CD4-positive, alpha-beta memory T cell (primary cell): ENCODE measurements around the gene GPR107. TPM values are rescaled to one million over a fixed set of nuclear protein-coding genes. Genes with fewer than 3 reads are reported as not detected.

Experiments used
- CTCF ChIA-PET: fragments of 350-600 bp; sonication (Branson Sonifier 250); formaldehyde crosslinking; loops from one replicate; lab custom pipeline; 2021; ENCODE audit warnings: inconsistent platforms; ENCODE audit not compliant: partially characterized antibody; lab: Charles Lee
- POLR2A ChIA-PET: fragments of 350-600 bp; sonication (Branson Sonifier 250); formaldehyde crosslinking; loops from one replicate; lab custom pipeline; 2021; ENCODE audit not compliant: partially characterized antibody; lab: Charles Lee
- DNase-seq, 5 donors: peaks; one replicate each; pipeline versions ENCODE4 v3.0.0 to v3.0.0-alpha.2; 2020 to 2022; ENCODE audit warnings: mixed read lengths in 1 of 5
- H3K27ac ChIP-seq: one replicate; pipeline ENCODE4 v1.7.0; 2013; ENCODE audit warnings: low read depth, low read length
- H3K27me3 ChIP-seq: 2 replicates; pipeline ENCODE4 v1.7.0; 2013; ENCODE audit warnings: mild to moderate bottlenecking, low read length, moderate library complexity; ENCODE audit not compliant: insufficient read depth
- H3K36me3 ChIP-seq: 2 replicates; pipeline ENCODE4 v1.7.0; 2013; ENCODE audit warnings: mild to moderate bottlenecking, low read length, moderate library complexity; ENCODE audit not compliant: insufficient read depth
- H3K4me1 ChIP-seq: 2 replicates; pipeline ENCODE4 v1.7.0; 2013; ENCODE audit warnings: mild to moderate bottlenecking, low read length, moderate library complexity; ENCODE audit not compliant: insufficient read depth
- H3K4me3 ChIP-seq, 2 donors: one replicate each; pipeline ENCODE4 v1.7.0; 2013; ENCODE audit warnings: low read length in 2 of 2, mild to moderate bottlenecking in 1 of 2
- H3K9me3 ChIP-seq, 2 donors: one replicate each; pipeline ENCODE4 v1.7.0; 2013; ENCODE audit warnings: low read length in 2 of 2, control low read depth in 1 of 2; ENCODE audit not compliant: control insufficient read depth in 1 of 2
- H3K27ac Mint-ChIP-seq, 7 donors: one replicate each; pipeline ENCODE4 v1.8.0; 2020 to 2021; ENCODE audit warnings: mixed read lengths in 7 of 7, mild to moderate bottlenecking in 6 of 7, inconsistent platforms in 3 of 7, moderate library complexity in 3 of 7
- H3K27me3 Mint-ChIP-seq, 2 donors: one replicate each; pipeline ENCODE4 v1.8.0; 2020 to 2021; ENCODE audit warnings: mixed read lengths in 2 of 2
- H3K36me3 Mint-ChIP-seq, 2 donors: one replicate each; pipeline ENCODE4 v1.8.0; 2020 to 2021; ENCODE audit warnings: mixed read lengths in 2 of 2, inconsistent platforms in 1 of 2, mild to moderate bottlenecking in 1 of 2
- H3K4me1 Mint-ChIP-seq, 4 donors: one replicate each; pipeline ENCODE4 v1.8.0; 2020 to 2021; ENCODE audit warnings: mixed read lengths in 4 of 4, mild to moderate bottlenecking in 1 of 4
- H3K4me3 Mint-ChIP-seq, 8 donors: one replicate each; pipeline ENCODE4 v1.8.0; 2020 to 2021; ENCODE audit warnings: mixed read lengths in 8 of 8, mild to moderate bottlenecking in 7 of 8, moderate library complexity in 6 of 8, inconsistent platforms in 3 of 8
- H3K9me3 Mint-ChIP-seq, 8 donors: one replicate each; pipeline ENCODE4 v1.8.0; 2020 to 2021; ENCODE audit warnings: mixed read lengths in 8 of 8, mild to moderate bottlenecking in 5 of 8, inconsistent platforms in 3 of 8, moderate library complexity in 1 of 8
- intact Hi-C: fragments of 100-400 bp; cut with micrococcal nuclease; formaldehyde crosslinking; loops from one replicate; pipeline ENCODE4 v1.15.1; 2023
- polyA plus RNA-seq, 2 donors: library from polyadenylated mRNA; unstranded; fragments of 300-500 nt; fragmentation: Illumina TruSeq; gene quantifications; one replicate each; pipeline ENCODE4 v1.2.3, GENCODE V29; 2021
- total RNA-seq, 2 experiments: library from RNA; stranded (reverse); gene quantifications; one replicate each; pipeline ENCODE4 v1.2.3, GENCODE V29; 2021

GPR107 gene
- total and polyA plus RNA-seq, 4 experiments from 2014 or later = 2.2 to 24.4 (median 13.6) TPM

DNA sequence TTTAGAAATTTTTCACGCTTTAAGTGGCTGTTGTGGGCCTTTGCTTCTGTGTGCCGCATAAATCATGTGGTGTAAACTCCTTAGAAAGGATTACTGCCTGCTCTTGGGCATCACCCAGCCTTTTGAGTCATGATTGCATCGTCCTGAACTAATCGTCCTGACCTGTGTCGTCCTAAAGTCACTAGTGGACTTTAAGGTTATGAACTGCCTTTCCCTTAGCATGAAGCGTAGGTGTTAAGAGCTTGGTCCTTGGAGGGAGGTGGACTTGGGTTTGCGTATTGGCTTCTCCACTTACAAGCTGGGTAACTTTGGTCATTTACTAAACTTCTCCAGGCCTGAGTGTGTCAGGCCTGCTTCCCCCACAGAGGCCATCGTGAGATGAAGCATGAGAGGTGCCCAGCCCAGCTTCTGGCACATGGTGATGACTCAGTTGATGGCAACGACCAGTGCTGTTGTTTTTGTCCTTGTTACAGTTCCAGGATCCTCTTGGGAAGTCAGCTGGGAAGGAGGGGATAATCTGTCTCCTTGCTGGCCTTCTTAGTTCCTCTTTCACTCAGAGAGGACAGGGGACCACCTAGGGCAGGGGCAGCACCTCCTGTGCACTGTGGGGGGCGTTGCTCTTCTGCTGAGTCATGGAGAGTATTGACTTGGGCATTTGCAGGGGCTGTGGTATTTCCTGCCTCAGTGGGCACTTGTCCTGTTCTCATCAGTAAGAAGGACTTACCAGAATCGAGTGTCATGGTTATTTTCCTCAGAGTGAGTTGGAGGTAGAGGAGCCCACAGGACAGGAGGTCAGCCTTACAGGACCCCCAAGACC, 64.3 kb downstream of the GPR107 start:
- POLR2A ChIA-PET = no interaction called here
- H3K27me3 Mint-ChIP-seq = no peaks in the 10 kb centered on the region
- Histone ChIP-seq H3K9me3 (no peaks in the 10 kb centered on the region), H3K27ac (no peak overlapping the region), H3K27me3 (no peaks in the 10 kb centered on the region), H3K36me3 (peaks cover 32% of the 10 kb centered on the region), H3K4me1 (no peaks in the 10 kb centered on the region), H3K4me3 (no peak overlapping the region)
- peaks cover 0 to 2% (median 0%) of the 10 kb centered on the region in 4 donors for H3K4me1 Mint-ChIP-seq
- peak overlapping the region in 1 of 7 donors; percentile 23 for H3K27ac Mint-ChIP-seq
- no peak for DNase-seq
- peaks cover 36 to 46% of the 10 kb centered on the region in 2 donors for H3K36me3 Mint-ChIP-seq
- intact Hi-C loops = no loop called here
- CTCF ChIA-PET = interaction anchor here (1.1 to 1.5 kb wide), 2 partner anchors 10 kb away, joined by 3 read pairs; no protein-coding TSS in a partner anchor
- H3K4me3 Mint-ChIP-seq = no peak overlapping the region
- no peaks in the 10 kb centered on the region for H3K9me3 Mint-ChIP-seq

DNA sequence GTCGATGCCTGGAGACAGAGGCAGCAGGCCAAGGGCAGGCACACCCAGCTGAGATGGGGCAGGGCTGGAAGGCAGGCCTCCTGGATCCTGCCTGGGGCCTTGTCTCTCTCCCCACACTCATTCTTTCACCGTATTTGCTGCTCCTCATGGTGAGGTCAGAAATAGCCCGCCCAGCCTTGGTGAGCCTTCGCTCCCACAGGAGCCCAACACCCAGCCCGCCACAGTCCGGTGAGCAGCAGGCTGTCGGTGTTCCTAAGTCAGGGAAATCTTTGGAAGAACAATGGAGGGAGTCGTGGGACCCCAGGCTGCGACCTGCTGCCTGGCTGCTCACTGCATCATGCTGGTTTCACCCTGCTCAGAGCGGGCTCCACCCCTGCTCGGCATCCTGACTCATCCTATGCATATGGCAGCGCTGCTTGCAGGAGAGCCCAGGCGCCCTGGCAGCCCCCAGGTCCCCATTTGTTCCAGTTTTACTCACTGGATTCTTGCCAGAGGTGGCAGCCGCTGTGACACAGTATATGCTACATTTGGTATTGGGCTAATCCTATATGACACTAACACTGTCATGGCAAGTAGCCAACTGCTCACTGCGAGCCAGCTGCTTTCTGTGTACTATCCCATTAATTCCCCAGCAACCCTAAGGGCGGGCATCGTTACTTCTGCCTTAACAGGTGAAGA, 65.3 kb downstream of the GPR107 start:
- no peak overlapping the region for H3K27ac Mint-ChIP-seq
- intact Hi-C loops = no loop called here
- Histone ChIP-seq H3K27ac (no peak overlapping the region), H3K27me3 (no peaks in the 10 kb centered on the region), H3K9me3 (no peaks in the 10 kb centered on the region), H3K36me3 (peaks cover 32% of the 10 kb centered on the region), H3K4me3 (no peak overlapping the region), H3K4me1 (no peaks in the 10 kb centered on the region)
- H3K27me3 Mint-ChIP-seq = no peaks in the 10 kb centered on the region
- CTCF ChIA-PET = interaction anchor here (1.2 to 1.5 kb wide), 2 partner anchors 11 to 12 kb away, joined by 3 read pairs; no protein-coding TSS in a partner anchor
- DNase-seq = no peak
- H3K4me1 Mint-ChIP-seq = peaks cover 0 to 2% (median 0%) of the 10 kb centered on the region in 4 donors
- H3K36me3 Mint-ChIP-seq = peaks cover 36 to 44% of the 10 kb centered on the region in 2 donors
- no peaks in the 10 kb centered on the region for H3K9me3 Mint-ChIP-seq
- POLR2A ChIA-PET = no interaction called here
- no peak overlapping the region for H3K4me3 Mint-ChIP-seq

DNA sequence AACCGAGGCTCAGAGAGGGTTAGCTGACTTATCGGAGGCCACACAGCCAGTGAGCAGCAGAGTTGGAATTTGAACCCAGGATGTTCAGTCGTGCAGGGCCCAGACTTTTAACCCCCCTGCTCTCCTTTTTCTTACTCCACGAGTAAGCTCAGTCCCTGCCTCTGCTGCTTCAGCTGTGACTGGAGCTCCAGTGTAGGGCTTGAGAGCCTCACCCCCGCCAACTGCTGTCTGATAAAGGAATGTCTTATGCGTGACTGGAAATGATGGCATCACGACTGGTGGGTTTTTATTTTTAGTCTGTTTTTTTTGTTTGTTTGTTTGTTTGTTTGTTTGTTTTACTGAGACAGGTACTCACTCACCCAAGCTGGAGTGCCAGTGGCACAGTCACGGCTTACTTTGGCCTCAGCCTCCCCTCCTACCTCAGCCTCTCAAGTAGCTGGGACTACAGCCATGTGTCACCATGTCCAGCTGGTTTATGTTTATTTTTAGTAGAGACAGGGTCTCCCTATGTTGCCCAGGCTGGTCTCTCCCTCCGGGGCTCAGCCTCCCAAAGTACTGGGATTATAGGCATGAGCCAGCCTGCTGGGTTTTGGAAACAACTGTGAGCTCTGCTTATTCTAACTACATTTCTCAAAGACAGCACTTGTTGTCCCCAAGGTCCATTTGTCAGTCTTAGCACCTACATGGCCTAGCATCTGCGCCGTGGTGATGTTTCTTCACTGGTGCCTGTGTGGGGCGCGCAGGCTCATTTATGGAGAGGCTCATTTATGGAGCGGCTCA, 66.0 kb downstream of the GPR107 start:
- peaks cover 35% of the 10 kb centered on the region for H3K36me3 ChIP-seq

DNA sequence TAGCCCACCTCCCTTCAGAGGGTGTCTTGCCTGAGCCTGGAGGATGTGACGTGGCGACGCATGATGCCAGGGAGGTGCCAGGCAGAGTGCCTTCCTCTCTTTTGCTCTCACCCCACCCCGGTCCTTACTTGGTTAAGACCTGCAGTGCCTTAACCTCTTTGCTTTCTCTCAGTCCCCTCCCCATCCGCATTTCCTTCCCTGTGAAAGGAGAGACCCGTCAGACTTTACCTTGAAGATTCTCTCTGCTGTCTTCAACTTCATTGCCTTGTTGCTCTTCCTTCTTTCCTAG, 66.5 kb downstream of the GPR107 start:
- DNase-seq = no peak
- CTCF ChIA-PET = interaction anchor here (1.2 kb wide), 1 partner anchor 13 kb away, joined by 3 read pairs; no protein-coding TSS in a partner anchor
- no peaks in the 10 kb centered on the region for H3K4me1 Mint-ChIP-seq
- Histone ChIP-seq H3K4me1 (no peaks in the 10 kb centered on the region), H3K9me3 (no peaks in the 10 kb centered on the region), H3K4me3 (no peak overlapping the region), H3K27ac (no peak overlapping the region), H3K36me3 (peaks cover 35% of the 10 kb centered on the region), H3K27me3 (no peaks in the 10 kb centered on the region)
- peak overlapping the region in 3 of 7 donors; percentile 13 to 37 (median 24) for H3K27ac Mint-ChIP-seq
- intact Hi-C loops = no loop called here
- no peaks in the 10 kb centered on the region for H3K27me3 Mint-ChIP-seq
- H3K36me3 Mint-ChIP-seq = peaks cover 33 to 41% of the 10 kb centered on the region in 2 donors
- no peaks in the 10 kb centered on the region for H3K9me3 Mint-ChIP-seq
- H3K4me3 Mint-ChIP-seq = no peak overlapping the region
- POLR2A ChIA-PET = no interaction called here

More for the DNA sequence above, 66.0 kb downstream of the GPR107 start:
- intact Hi-C loops = no loop called here
- Mint-ChIP-seq H3K36me3 (peaks cover 36 to 44% of the 10 kb centered on the region in 2 donors), H3K9me3 (no peaks in the 10 kb centered on the region), H3K27me3 (no peaks in the 10 kb centered on the region), H3K27ac (no peak overlapping the region), H3K4me3 (no peak overlapping the region), H3K4me1 (peaks cover 0 to under 1% (median 0%) of the 10 kb centered on the region in 4 donors)
- ChIA-PET POLR2A (no interaction called here), CTCF (interaction anchor here (1.2 kb wide), 1 partner anchor 12 kb away, joined by 3 read pairs; no protein-coding TSS in a partner anchor)
- H3K27ac ChIP-seq = no peak overlapping the region
- H3K9me3 ChIP-seq = no peaks in the 10 kb centered on the region
- DNase-seq = no peak
- H3K27me3 ChIP-seq = no peaks in the 10 kb centered on the region
- H3K4me1 ChIP-seq = no peaks in the 10 kb centered on the region
- H3K4me3 ChIP-seq = no peak overlapping the region

DNA sequence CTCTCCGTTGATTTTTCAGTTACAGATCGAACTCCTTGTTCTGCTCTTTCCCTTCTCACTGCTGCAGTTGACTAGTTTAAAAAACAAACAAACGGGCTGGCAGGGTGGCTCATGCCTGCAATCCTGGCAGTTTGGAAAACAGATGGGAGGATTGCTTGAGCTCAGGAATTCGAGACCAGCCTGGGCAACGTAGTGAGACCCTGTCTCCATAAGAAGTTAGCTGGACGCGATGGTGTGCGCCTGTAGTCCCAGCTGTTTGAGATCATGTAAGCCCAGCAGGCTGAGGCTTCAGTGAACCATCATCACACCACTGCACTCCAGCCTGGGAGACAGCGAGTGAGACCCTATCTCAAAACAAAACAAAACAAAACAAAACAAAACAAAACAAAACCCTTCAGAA, 67.1 kb downstream of the GPR107 start:
- no peak overlapping the region for H3K4me3 Mint-ChIP-seq
- H3K27me3 ChIP-seq = no peaks in the 10 kb centered on the region
- H3K9me3 Mint-ChIP-seq = no peaks in the 10 kb centered on the region
- POLR2A ChIA-PET = no interaction called here
- H3K36me3 Mint-ChIP-seq = peaks cover 31 to 39% of the 10 kb centered on the region in 2 donors
- no peaks in the 10 kb centered on the region for H3K4me1 ChIP-seq
- no peaks in the 10 kb centered on the region for H3K9me3 ChIP-seq
- intact Hi-C loops = no loop called here
- H3K27ac Mint-ChIP-seq = peak overlapping the region in 1 of 7 donors; percentile 37
- H3K27ac ChIP-seq = no peak overlapping the region
- CTCF ChIA-PET = interaction anchor here (2.9 kb wide), 1 partner anchor 13 kb away, joined by 16 read pairs; no protein-coding TSS in a partner anchor
- H3K4me1 Mint-ChIP-seq = no peaks in the 10 kb centered on the region
- H3K4me3 ChIP-seq = no peak overlapping the region
- no peaks in the 10 kb centered on the region for H3K27me3 Mint-ChIP-seq
- peaks cover 35% of the 10 kb centered on the region for H3K36me3 ChIP-seq
- no peak for DNase-seq

DNA sequence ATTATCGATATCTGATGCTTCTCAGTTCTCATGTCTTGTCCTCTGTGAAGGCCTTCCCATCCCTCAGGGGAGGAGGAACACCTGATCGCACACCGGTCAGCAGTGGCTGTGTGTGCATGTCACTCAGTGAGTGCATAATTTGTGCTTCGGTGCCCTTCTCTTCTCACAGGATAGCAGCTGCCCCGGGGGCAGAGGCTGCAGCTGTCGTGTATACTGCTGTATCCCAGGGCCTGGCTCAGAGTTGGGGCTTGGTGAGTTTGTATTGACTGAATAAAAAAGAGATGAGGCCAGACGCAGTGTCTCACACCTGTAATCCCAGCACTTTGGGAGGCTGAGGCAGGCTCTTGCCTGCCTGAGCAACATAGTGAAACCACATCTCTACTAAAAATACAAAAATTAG, 68.8 kb downstream of the GPR107 start:
- Histone ChIP-seq H3K4me3 (no peak overlapping the region), H3K27ac (no peak overlapping the region), H3K4me1 (peaks cover 15% of the 10 kb centered on the region), H3K27me3 (no peaks in the 10 kb centered on the region), H3K36me3 (peaks cover 24% of the 10 kb centered on the region), H3K9me3 (no peaks in the 10 kb centered on the region)
- DNase-seq = no peak
- Mint-ChIP-seq H3K27me3 (no peaks in the 10 kb centered on the region), H3K4me3 (no peak overlapping the region), H3K27ac (no peak overlapping the region), H3K9me3 (no peaks in the 10 kb centered on the region), H3K4me1 (peaks cover 9 to 12% (median 11%) of the 10 kb centered on the region in 4 donors), H3K36me3 (peaks cover 28 to 41% of the 10 kb centered on the region in 2 donors)
- POLR2A ChIA-PET = no interaction called here
- CTCF ChIA-PET = interaction anchor here (1.4 to 2.9 kb wide), 2 partner anchors 15 to 120 kb away, joined by 6 to 16 read pairs; no protein-coding TSS in a partner anchor
- intact Hi-C loops = no loop called here
